GM04504 (cell line): ENCODE results near the gene MED22.
"Not testable (repeated sequence)": the region's sequence is repeated elsewhere in the genome, so short reads cannot be mapped to it uniquely, and the experiment has no call there.

Source experiments
- DNase-seq: peaks from one replicate; pipeline ENCODE4 v3.0.0-alpha.2; 2012; ENCODE audit warnings: low read depth

The MED22 gene

GRCh38 chr9:133334888-133335287 lies 13.0 kb downstream of the MED22 start:
- DNase-seq = not testable (repeated sequence)

DNA sequence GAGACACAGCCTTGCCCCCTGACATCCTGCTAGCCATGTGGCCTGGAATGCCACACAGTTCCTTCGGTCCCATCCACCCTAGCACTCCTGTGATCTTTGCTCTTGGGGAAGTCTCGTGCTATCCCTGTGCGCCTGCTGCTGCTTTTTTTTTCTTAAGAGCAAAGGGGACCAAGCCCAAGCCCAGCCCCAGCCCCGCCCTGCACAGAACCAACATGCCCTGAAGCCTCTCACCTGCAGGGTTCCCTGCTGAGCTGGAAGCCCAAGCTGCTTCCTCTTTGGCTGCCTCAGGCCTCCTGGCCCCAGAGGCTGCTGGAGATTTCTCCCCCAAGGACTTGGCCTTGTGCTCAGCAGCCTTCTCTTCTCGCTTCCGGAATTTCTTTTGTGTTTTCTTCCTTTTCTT lies 13.8 kb downstream of the MED22 start:
- DNase-seq = no peak

- DNase-seq = no peak
These were observed 14.4 kb downstream of the MED22 start for GRCh38 chr9:133333566-133333965.

- DNase-seq = no peak
These were observed 14.9 kb downstream of the MED22 start for GRCh38 chr9:133333011-133333410.

GRCh38 chr9:133332381-133332730 lies 15.6 kb downstream of the MED22 start:
- DNase-seq = no peak

DNA sequence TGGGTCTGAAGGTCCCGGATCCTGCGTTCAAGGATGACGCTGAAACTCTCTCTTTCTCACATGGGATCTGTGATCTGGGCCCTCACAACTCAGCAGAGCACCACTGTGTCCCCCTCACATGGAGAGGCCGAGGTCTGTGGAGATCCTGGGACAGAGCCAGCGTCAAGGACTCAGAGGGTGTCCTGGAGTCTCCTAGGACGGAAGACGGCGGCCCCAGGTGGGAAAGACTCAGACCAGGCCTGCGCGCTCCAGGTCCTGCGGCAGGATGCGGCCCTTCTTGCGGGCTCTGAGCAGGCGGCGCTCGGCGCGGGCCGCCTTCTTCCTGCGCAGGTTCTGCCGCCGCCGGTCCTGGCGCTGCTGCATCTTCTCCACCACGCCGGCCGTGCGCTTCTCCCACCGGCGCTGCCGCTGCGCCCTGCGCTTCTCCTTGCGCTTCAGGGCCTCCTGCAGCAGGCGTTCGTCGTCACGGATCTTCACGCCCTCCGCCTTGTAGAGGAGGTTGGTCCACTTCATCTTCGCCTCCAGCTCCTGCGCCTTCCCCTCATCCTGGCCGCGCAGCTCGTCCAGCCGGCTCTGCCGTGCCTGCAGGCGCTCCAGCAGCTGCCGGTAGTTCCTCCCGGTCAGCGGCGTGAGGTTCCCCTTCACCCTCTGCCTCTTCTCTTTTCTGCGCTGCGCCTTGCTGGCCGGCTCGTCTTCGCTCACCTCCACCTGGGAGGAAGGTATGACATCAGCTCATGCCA lies 16.1 kb downstream of the MED22 start:
- DNase-seq = no peak

DNA sequence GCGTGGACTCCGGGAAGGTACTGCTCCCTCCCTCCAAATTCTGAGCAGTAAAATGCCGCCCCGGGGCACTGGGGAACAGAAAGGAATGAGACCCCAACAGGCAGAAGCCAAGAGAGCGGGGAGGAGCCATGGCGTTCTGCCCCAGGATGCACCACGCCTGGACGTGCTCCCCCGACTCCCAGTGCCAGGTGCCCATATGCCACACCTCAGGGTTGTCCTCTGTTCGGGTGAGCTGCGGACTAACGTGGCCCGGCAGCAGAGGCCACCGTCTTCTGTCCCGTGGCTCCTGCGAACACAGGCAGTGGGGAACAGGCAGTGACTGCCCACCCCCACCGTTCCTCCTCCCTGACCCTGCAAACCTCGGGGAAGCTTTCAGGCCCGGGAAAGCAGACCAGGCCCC lies 16.7 kb downstream of the MED22 start:
- no peak for DNase-seq

DNA sequence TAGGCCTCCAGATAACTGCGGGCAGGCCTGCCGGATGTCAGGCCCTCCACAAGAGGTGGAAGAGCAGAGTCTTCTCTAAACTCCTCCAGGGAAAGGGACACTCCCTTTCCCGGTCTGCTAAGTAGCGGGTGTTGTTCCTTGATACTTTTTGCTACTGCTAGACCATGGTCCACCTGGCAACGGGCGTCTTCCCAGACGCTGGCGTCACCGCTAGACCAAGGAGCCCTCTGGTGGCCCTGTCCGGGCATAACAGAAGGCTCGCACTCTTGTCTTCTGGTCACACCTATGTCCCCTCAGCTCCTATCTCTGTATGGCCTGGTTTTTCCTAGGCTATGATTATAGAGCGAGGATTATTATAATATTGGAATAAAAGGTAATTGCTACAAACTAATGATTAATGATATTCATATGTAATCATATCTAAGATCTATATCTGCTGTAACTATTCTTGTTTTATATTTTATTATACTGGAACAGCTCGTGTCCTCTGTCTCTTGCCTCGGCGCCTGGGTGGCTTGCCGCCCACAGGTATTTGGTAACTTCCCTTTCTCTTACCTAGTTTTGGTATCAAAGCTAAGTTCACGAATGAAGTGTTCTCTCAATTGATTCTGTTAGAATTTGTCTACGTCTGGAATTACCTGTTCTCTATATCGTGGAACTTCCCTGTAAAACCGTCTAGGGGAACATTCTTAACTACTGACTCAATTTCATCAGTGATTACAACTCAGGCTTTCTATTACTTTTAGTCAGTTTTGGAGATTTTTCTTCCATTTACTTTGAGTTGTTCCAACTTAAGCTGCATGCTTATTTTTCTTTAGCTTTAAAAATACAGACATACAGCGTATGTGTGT lies 18.4 kb downstream of the MED22 start:
- not testable (repeated sequence) for DNase-seq

- DNase-seq = no peak
These were observed 20.0 kb downstream of the MED22 start for GRCh38 chr9:133327834-133328484.

- DNase-seq = not testable (repeated sequence)
These were observed 20.9 kb downstream of the MED22 start for GRCh38 chr9:133327021-133327420.

DNA sequence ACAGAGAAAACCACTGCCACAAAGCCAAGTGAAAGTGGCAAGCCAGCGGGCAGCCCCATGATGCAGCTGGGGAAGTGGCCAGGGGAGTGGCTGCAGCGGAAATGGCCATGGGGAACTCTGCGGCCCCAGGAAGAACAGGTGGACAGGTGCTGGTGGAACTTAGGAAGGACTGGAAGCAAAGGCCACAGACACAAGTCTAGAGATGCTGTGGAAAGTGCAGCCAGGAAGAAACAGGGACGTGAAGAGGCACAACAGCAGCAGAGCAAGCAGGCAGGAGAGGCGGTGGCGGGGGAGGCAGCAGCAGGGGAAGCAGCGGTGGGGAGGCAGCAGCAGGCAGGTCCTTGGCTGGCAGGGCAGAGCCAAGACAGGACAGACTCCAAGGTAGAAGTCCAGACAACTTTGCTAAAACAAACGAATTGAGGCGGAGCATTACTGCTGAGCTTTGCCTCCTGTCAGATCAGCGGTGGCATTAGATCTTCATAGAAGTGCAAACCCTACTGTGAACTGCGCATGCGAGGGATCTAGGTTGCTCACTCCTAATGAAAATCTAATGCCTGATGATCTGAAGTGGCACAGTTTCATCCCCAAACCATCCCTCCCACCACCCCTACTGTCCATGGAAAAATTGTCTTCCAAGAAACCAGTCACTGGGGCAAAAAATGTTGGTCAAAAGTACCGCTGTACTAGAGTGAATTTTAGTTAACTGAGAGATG lies 23.8 kb downstream of the MED22 start:
- no peak for DNase-seq

DNA sequence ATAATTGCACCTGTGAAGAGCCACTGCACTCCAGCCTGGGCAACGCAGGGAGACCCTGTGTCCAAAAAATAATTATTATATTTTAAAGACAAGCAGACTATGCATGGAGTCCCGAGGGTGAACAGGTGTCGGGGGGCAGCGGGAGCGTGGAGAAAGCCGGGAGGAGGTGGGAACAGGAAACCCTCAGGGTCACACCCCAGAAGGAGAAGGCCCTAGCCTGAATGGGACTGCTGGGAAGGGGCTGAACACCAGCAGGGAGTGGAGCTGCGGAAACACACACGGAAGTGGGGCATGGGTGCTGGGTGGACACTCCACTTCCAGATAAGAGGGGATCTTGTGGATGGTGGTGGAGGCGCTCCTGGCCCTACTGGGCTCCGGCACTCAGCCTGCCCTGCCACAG lies 24.7 kb downstream of the MED22 start:
- DNase-seq = no peak

- DNase-seq = no peak
These were observed 25.2 kb downstream of the MED22 start for GRCh38 chr9:133322701-133323100.

DNA sequence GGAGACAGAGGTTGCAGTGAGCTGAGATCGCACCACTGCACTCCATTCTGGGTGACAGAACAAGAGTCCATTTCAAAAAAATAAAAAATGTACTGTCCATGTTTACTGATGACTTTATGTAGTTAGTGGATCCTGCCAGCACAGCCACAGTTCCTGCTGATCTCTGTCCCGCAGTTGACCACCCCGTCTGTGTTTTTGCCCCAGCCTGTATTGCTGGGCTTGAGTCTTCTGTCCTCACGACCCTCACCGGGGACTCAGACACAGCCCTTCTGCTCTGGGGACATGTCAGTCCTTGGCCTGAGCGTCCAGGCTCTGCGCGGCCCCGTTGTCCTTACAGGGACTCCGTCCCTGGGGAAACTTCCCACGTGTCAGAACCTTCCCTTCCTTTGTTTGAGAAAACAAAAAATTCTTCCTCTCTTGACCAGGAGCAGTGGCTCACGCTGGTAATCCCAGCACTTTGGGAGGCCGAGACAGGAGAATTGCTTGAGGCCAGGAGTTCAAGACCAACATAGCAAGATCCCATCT lies 26.5 kb downstream of the MED22 start:
- no peak for DNase-seq

GRCh38 chr9:133320421-133320881 lies 27.5 kb downstream of the MED22 start:
- DNase-seq = no peak

DNA sequence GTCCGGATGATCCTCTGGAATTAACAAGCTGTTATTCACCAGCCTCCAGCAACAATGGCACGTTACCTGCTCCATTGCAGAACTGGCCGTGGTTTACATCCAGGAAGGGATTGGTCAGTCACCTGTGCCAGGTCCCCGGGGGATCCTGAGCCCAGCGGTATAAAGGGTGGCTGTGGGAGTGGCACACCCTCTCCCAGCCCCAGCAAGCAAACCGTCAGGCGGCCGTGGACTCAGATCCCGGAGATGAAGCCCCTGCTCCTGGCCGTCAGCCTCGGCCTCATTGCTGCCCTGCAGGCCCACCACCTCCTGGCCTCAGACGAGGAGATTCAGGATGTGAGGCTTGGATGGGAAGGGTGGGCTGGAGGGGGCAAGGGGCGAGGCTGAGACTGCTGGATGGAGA lies 30.4 kb downstream of the MED22 start:
- not testable (repeated sequence) for DNase-seq

DNA sequence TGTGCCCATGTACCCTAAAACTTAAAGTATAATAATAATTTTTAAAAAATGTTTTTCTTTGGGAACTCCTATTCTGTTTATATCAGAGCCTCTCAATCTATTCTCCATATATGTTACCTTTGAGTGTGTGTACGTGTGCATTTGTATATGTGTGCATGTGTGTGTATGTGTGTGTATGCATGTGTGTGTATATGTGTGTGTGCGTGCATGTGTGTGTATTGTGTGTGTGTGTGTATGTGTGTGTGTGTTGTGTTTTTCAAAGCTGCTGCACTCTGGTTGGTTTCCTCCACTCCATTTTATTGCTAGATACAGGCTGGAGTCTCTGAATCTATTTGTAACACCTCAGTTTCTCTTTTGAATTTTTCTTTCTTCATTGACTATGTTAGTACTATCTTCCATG lies 31.9 kb downstream of the MED22 start:
- DNase-seq = no peak

DNA sequence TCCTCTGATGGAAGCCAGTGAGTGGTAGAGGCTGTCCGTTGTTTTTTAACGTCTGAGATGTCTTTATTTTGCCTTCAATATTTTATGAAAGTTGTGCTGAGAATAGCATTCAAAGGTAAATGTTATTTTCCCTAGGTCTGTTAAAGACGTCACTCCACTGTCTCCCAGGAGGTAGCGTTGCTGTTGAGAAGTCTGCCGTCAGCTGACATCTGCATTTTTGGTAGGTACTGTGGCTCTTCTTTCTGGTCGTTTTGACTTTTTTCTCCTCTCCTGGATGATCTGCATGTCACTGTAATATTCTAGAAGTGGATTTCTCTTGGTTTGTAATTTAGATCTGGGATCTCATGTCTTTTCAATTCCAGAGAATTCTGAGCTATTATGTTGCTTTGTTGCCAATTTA lies 38.3 kb downstream of the MED22 start:
- DNase-seq = no peak

- DNase-seq = no peak
These were observed 40.6 kb downstream of the MED22 start for GRCh38 chr9:133307301-133307700.

DNA sequence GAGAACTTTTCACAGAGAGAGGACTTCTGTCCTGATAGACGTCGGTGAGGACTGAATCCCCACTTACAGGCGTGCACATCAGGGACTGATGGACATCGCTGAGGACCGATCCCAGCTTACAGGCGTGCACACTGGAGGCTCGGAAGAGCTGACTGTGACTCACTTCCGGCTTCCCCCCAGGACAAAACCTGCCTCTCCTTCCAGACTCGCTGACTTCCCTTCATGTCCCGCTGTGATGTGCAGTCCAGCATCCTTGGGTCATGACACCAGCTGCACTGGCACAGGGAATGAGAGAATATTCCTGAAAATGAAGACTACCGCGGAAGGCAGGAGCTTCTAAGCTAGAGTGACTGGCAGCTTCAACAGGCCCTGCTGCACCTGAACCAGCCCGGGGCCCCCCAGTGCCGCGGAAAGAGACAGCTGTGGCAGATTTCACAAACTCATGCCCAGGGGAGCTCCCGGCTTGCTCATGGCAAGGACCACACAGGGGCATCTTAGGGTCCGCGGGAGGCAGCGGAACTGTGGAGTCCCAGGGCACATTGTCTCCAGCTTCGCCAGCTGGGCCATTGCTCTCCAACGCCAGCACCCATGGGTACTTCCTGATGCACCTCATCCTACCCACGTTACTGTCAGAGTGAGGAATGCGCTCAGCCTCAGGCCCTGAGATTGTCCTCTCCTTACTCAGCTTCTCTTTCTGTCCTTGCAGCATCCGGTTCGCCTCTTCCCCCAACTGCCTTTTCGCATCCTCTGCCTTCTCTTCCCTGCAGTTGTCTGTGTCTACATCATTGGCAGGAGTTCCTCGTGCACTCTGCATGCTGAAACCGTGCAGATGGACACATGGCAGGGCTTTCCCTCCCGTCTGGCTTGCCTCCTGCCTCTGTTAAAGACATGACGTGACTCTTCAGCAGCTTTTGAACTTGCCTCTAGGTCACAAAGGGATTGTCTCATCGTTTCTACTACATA lies 41.4 kb downstream of the MED22 start:
- peak; percentile 16 for DNase-seq

- DNase-seq = no peak
These were observed 42.2 kb downstream of the MED22 start for GRCh38 chr9:133305731-133306130.
